H9 (cell line): ENCODE measurements around the gene CLRN3. TPM values are rescaled to one million over a fixed set of nuclear protein-coding genes. Genes with fewer than 3 reads are reported as not detected.

Source experiments
- DNase-seq: peaks from one replicate; pipeline ENCODE4 v3.0.0-alpha.2; 2017
- H2AFZ ChIP-seq: one replicate; pipeline ENCODE4 v1.6.1; 2013; ENCODE audit warnings: mild to moderate bottlenecking, low read length, control low read depth, moderate library complexity
- H2AK5ac ChIP-seq: 2 replicates; pipeline ENCODE4 v1.6.1; 2013; ENCODE audit warnings: low read length, control low read depth, mixed read lengths; ENCODE audit not compliant: insufficient read length
- H2BK120ac ChIP-seq: one replicate; pipeline ENCODE4 v1.6.1; 2013; ENCODE audit warnings: low read depth, mild to moderate bottlenecking, low read length, control low read depth, inconsistent platforms; ENCODE audit not compliant: poor library complexity, severe bottlenecking
- H2BK12ac ChIP-seq: 2 replicates; pipeline ENCODE4 v1.6.1; 2013; ENCODE audit warnings: low read length, control low read depth, mixed read lengths, low read depth; ENCODE audit not compliant: insufficient read length
- H2BK15ac ChIP-seq: 2 replicates; pipeline ENCODE4 v1.6.1; 2013; ENCODE audit warnings: low read depth, low read length, control low read depth
- H2BK20ac ChIP-seq: one replicate; pipeline ENCODE4 v1.6.1; 2013; ENCODE audit warnings: low read depth, mild to moderate bottlenecking, low read length, control low read depth, inconsistent platforms; ENCODE audit not compliant: poor library complexity, severe bottlenecking
- H2BK5ac ChIP-seq: 2 replicates; pipeline ENCODE4 v1.6.1; 2013; ENCODE audit warnings: low read length, control low read depth, mixed read lengths; ENCODE audit not compliant: insufficient read length
- H3K14ac ChIP-seq: 2 replicates; pipeline ENCODE4 v1.6.1; 2013; ENCODE audit warnings: low read length, control low read depth; ENCODE audit not compliant: insufficient read depth
- H3K18ac ChIP-seq: 2 replicates; pipeline ENCODE4 v1.6.1; 2013; ENCODE audit warnings: low read depth, mild to moderate bottlenecking, mixed read lengths, low read length, control low read depth; ENCODE audit not compliant: insufficient read length
- H3K23ac ChIP-seq: 2 replicates; pipeline ENCODE4 v1.6.1; 2013; ENCODE audit warnings: low read length, control low read depth, mixed read lengths, low read depth; ENCODE audit not compliant: insufficient read length
- H3K23me2 ChIP-seq: 2 replicates; pipeline ENCODE4 v1.6.1; 2013; ENCODE audit warnings: low read depth, mild to moderate bottlenecking, mixed read lengths, low read length, control low read depth; ENCODE audit not compliant: insufficient read length, poor library complexity, severe bottlenecking
- H3K27ac ChIP-seq: 2 replicates; pipeline ENCODE4 v1.5.1; 2013; ENCODE audit warnings: low read length, control low read depth, mixed read lengths, low read depth; ENCODE audit not compliant: insufficient read length
- H3K27me3 ChIP-seq: 2 replicates; pipeline ENCODE4 v1.6.1; 2013; ENCODE audit warnings: low read length, control low read depth, inconsistent platforms; ENCODE audit not compliant: insufficient read depth
- H3K4ac ChIP-seq: 2 replicates; pipeline ENCODE4 v1.6.1; 2013; ENCODE audit warnings: low read depth, mild to moderate bottlenecking, control low read depth, inconsistent platforms, low read length, moderate library complexity
- H3K4me1 ChIP-seq: 2 replicates; pipeline ENCODE4 v1.6.1; 2013; ENCODE audit warnings: low read length, control low read depth, inconsistent platforms; ENCODE audit not compliant: insufficient read depth
- H3K4me2 ChIP-seq: 2 replicates; pipeline ENCODE4 v1.6.1; 2013; ENCODE audit warnings: low read length, control low read depth, mixed read lengths; ENCODE audit not compliant: insufficient read length, insufficient read depth
- H3K56ac ChIP-seq: 2 replicates; pipeline ENCODE4 v1.6.1; 2013; ENCODE audit warnings: low read depth, mild to moderate bottlenecking, mixed read lengths, low read length, control low read depth; ENCODE audit not compliant: insufficient read length
- H3K79me1 ChIP-seq: 2 replicates; pipeline ENCODE4 v1.6.1; 2013; ENCODE audit warnings: low read depth, mild to moderate bottlenecking, moderate library complexity, low read length, control low read depth, inconsistent platforms; ENCODE audit not compliant: insufficient read depth, poor library complexity, severe bottlenecking
- H3K79me2 ChIP-seq: 2 replicates; pipeline ENCODE4 v1.6.1; 2013; ENCODE audit warnings: low read length, control low read depth, inconsistent platforms; ENCODE audit not compliant: insufficient read depth
- H3K9ac ChIP-seq: 2 replicates; pipeline ENCODE4 v1.6.1; 2013; ENCODE audit warnings: low read length, control low read depth, mixed read lengths; ENCODE audit not compliant: insufficient read length; ENCODE audit errors: extremely low read depth
- H3K9me3 ChIP-seq: one replicate; pipeline ENCODE4 v1.6.1; 2013; ENCODE audit warnings: low read depth, low read length, inconsistent platforms; ENCODE audit not compliant: control insufficient read depth
- H3T11ph ChIP-seq: one replicate; pipeline ENCODE4 v1.6.1; 2013; ENCODE audit warnings: mild to moderate bottlenecking, low read length, control low read depth, inconsistent platforms
- H4K20me1 ChIP-seq: one replicate; pipeline ENCODE4 v1.6.1; 2013; ENCODE audit not compliant: control insufficient read depth, insufficient read length, insufficient read depth
- H4K5ac ChIP-seq: 2 replicates; pipeline ENCODE4 v1.6.1; 2013; ENCODE audit warnings: low read depth, mild to moderate bottlenecking, mixed read lengths, low read length, control low read depth; ENCODE audit not compliant: insufficient read length
- H4K8ac ChIP-seq: replicated peaks from 2 replicates; pipeline ENCODE4 v1.6.1; 2013; ENCODE audit warnings: low read length, control low read depth, mixed read lengths, low read depth; ENCODE audit not compliant: insufficient read length
- H4K91ac ChIP-seq: 2 replicates; pipeline ENCODE4 v1.6.1; 2013; ENCODE audit warnings: low read depth, mild to moderate bottlenecking, moderate library complexity, mixed read lengths, low read length, control low read depth; ENCODE audit not compliant: insufficient read length
- H3K27ac Mint-ChIP-seq, 3 experiments: 2 replicates in 2 of 3; 3 replicates in 1 of 3; pipeline ENCODE4 v1.8.0; 2020 to 2021; ENCODE audit warnings: mixed read lengths in 3 of 3, mild to moderate bottlenecking in 1 of 3, moderate library complexity in 1 of 3
- H3K27me3 Mint-ChIP-seq: 2 replicates; pipeline ENCODE4 v1.8.0; 2021; ENCODE audit warnings: low read depth, mild to moderate bottlenecking, moderate library complexity, mixed read lengths
- H3K36me3 Mint-ChIP-seq, 3 experiments: 2 replicates in 2 of 3; 3 replicates in 1 of 3; pipeline ENCODE4 v1.8.0; 2020 to 2021; ENCODE audit warnings: low read depth in 3 of 3, mixed read lengths in 3 of 3; ENCODE audit not compliant: insufficient read depth in 1 of 3
- H3K4me1 Mint-ChIP-seq, 2 experiments: 2 replicates each; pipeline ENCODE4 v1.8.0; 2020; ENCODE audit warnings: mixed read lengths in 2 of 2
- H3K4me3 Mint-ChIP-seq, 2 experiments: 2 replicates in 1 of 2; 3 replicates in 1 of 2; pipeline ENCODE4 v1.8.0; 2020 to 2021; ENCODE audit warnings: mild to moderate bottlenecking in 2 of 2, mixed read lengths in 2 of 2, moderate library complexity in 1 of 2
- H3K9me3 Mint-ChIP-seq, 2 experiments: 2 replicates in 1 of 2; 3 replicates in 1 of 2; pipeline ENCODE4 v1.8.0; 2020; ENCODE audit warnings: mild to moderate bottlenecking in 2 of 2, mixed read lengths in 2 of 2, moderate library complexity in 1 of 2
- WGBS: extraction: QIAGEN DNeasy Blood & Tissue Kit; methylation state at CpG from one replicate; pipeline ENCODE4 v1.1.7; 2013; ENCODE audit warnings: missing lambda C conversion rate, low lambda C conversion rate, mixed read lengths; ENCODE audit not compliant: insufficient read length; ENCODE audit errors: extremely low coverage; 5-methylcytosine and 5-hydroxymethylcytosine counted together
- total RNA-seq: library from RNA; stranded (reverse); gene quantifications from 2 replicates; pipeline ENCODE4 v1.2.1, GENCODE V29; 2021
- TF ChIP-seq, protein P1 (sequence below): fragments of 200-600 bp; sonication (generic); conservative IDR thresholded peaks from 3 replicates; pipeline ENCODE4 v1.8.0; 2021; ENCODE audit warnings: antibody characterized with exemption, mild to moderate bottlenecking

Gene CLRN3
- total RNA-seq, 1 experiment from 2014 or later: not detected

DNA sequence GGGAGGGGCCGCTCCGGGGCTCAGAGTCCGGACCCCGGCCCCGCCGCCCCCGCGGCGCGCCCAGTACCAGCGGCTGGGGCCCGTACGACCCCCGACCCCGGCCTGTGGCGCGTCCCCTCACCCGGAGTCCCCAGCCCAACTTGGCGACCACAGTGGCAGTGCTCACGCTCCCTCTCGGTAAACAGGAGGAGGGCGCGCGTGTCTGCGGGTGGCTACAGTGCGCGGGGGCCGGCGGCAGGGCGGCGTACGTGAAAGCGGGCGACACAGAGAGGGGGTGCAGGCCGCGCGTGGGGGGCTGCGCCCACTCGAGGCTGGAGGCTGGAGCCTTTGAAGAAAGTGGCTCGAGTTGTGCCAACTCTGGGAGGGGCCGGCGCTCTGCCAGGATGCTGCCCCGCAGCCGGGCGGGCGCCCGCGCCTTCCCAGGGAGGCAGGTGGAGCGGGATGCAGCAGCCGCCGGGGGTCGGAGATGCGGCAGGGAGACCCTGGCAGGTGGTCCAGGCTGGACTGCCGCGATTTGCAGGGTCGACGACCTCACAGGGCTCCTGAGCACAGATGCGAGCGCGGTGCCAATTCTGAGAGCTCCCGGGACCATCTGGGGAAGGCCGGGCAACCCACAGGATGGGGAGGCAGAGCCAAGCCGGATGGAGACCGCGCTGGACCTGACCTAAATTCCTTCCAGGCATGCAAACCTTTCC lies 14.8 kb upstream of the CLRN3 start:
- Mint-ChIP-seq H3K27me3 (peaks cover 47% of the 10 kb centered on the region), H3K4me3 (peak overlapping the region; percentile 45 to 64; a peak in 4 of 5 replicates), H3K27ac (no peak overlapping the region), H3K36me3 (no peaks in the 10 kb centered on the region), H3K4me1 (peaks cover 3 to 4% of the 10 kb centered on the region in 2 experiments; a peak in 2 of 4 replicates), H3K9me3 (no peaks in the 10 kb centered on the region; a peak in 1 of 5 replicates)
- Histone ChIP-seq H3K23ac (no peak overlapping the region), H2BK15ac (no peak overlapping the region), H3K4me1 (no peaks in the 10 kb centered on the region), H3K79me2 (no peaks in the 10 kb centered on the region), H2AK5ac (no peak overlapping the region), H3K27me3 (no peaks in the 10 kb centered on the region; the same call in 1 of the 2 replicates), H3K14ac (no peak overlapping the region), H2BK12ac (no peak overlapping the region), H4K5ac (no peak overlapping the region), H3K27ac (no peak overlapping the region), H3K79me1 (no peaks in the 10 kb centered on the region), H3K4me2 (peak overlapping the region; percentile 13), H2AFZ (no peak overlapping the region), H3K9me3 (no peaks in the 10 kb centered on the region), H3K23me2 (no peaks in the 10 kb centered on the region), H3K9ac (no peak overlapping the region), H3K4ac (no peak overlapping the region), H2BK20ac (no peak overlapping the region), H4K8ac (no peak overlapping the region), H4K91ac (no peak overlapping the region), H3K18ac (no peak overlapping the region), H2BK5ac (no peak overlapping the region), H2BK120ac (no peak overlapping the region), H4K20me1 (no peaks in the 10 kb centered on the region), H3T11ph (no peak overlapping the region), H3K56ac (no peak overlapping the region)
- no peak for DNase-seq
- WGBS: no CpG with 5 or more reads among the region's 65 CpGs
- TF ChIP-seq, protein P1, sequence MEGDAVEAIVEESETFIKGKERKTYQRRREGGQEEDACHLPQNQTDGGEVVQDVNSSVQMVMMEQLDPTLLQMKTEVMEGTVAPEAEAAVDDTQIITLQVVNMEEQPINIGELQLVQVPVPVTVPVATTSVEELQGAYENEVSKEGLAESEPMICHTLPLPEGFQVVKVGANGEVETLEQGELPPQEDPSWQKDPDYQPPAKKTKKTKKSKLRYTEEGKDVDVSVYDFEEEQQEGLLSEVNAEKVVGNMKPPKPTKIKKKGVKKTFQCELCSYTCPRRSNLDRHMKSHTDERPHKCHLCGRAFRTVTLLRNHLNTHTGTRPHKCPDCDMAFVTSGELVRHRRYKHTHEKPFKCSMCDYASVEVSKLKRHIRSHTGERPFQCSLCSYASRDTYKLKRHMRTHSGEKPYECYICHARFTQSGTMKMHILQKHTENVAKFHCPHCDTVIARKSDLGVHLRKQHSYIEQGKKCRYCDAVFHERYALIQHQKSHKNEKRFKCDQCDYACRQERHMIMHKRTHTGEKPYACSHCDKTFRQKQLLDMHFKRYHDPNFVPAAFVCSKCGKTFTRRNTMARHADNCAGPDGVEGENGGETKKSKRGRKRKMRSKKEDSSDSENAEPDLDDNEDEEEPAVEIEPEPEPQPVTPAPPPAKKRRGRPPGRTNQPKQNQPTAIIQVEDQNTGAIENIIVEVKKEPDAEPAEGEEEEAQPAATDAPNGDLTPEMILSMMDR: no peak
